B cell (primary cell): ENCODE results near the gene PAN3. TPM values are rescaled to one million over a fixed set of nuclear protein-coding genes. Genes with fewer than 3 reads are reported as not detected.

Experiments
- ATAC-seq: fragments of 200-7000 bp; cut with Tn5 transposase; one replicate; pipeline ENCODE4 v1.10.0; 2021; ENCODE audit warnings: low read depth, mild to moderate bottlenecking, moderate number of reproducible peaks, moderate library complexity
- CTCF ChIA-PET: fragments of 350-600 bp; sonication (Branson Sonifier 250); formaldehyde crosslinking; loops from one replicate; lab custom pipeline; 2021; ENCODE audit warnings: antibody characterized with exemption, inconsistent platforms; lab: Charles Lee
- POLR2A ChIA-PET: fragments of 350-600 bp; sonication (Branson Sonifier 250); formaldehyde crosslinking; loops from one replicate; lab custom pipeline; 2021; ENCODE audit warnings: antibody characterized with exemption; lab: Charles Lee
- DNase-seq: peaks from one replicate; pipeline ENCODE4 v3.0.0; 2013
- H2AFZ ChIP-seq: 2 replicates; pipeline ENCODE4 v1.6.1; 2012; ENCODE audit warnings: mild to moderate bottlenecking, low read depth, low read length; ENCODE audit not compliant: insufficient read depth, poor library complexity, severe bottlenecking
- H3K27ac ChIP-seq, 2 donors: 1 replicate in 1 of 2; 2 replicates in 1 of 2; pipeline ENCODE4 v1.5.1; 2012 to 2013; ENCODE audit warnings: low read length in 2 of 2, mild to moderate bottlenecking in 2 of 2, moderate library complexity in 1 of 2
- H3K27me3 ChIP-seq, 4 experiments: fragments of 200-600 bp in 1 of 4; sonication (generic) in 1 of 4; replicated peaks in 1 of 4; 1 replicate in 2 of 4; 2 replicates in 2 of 4; pipeline versions ENCODE4 v1.6.1 to v1.7.0; 2013 to 2016; ENCODE audit warnings: low read length in 3 of 4, mild to moderate bottlenecking in 2 of 4, mixed read lengths in 1 of 4, moderate library complexity in 1 of 4; ENCODE audit not compliant: insufficient read depth in 4 of 4, control insufficient read depth in 3 of 4; ENCODE audit errors: control extremely low read depth in 1 of 4
- H3K36me3 ChIP-seq, 2 experiments: replicated peaks in 1 of 2; 1 replicate in 1 of 2; 2 replicates in 1 of 2; pipeline versions ENCODE4 v1.6.1 to v1.7.1; 2013; ENCODE audit warnings: low read length in 1 of 2; ENCODE audit not compliant: insufficient read depth in 2 of 2, control insufficient read depth in 1 of 2; ENCODE audit errors: control extremely low read depth in 1 of 2, extremely low read depth in 1 of 2
- H3K4me1 ChIP-seq, 2 donors: fragments of 200-600 bp in 1 of 2; sonication (generic) in 1 of 2; 1 replicate in 1 of 2; 2 replicates in 1 of 2; pipeline versions ENCODE4 v1.5.1 to v1.6.1; 2013 to 2017; ENCODE audit warnings: low read length in 2 of 2; ENCODE audit not compliant: control insufficient read depth in 2 of 2, insufficient read depth in 2 of 2
- H3K4me2 ChIP-seq: replicated peaks from 2 replicates; pipeline ENCODE3; 2012; ENCODE audit warnings: mild to moderate bottlenecking, low read depth, low read length; ENCODE audit not compliant: poor library complexity, severe bottlenecking
- H3K4me3 ChIP-seq, 5 experiments: fragments of 200-600 bp in 1 of 5; sonication (generic) in 1 of 5; 1 replicate in 3 of 5; 2 replicates in 2 of 5; pipeline versions ENCODE4 v1.5.1 to v1.7.0; 2011 to 2016; ENCODE audit warnings: low read length in 4 of 5, mild to moderate bottlenecking in 4 of 5, low read depth in 2 of 5, control low read depth in 1 of 5, moderate library complexity in 1 of 5; ENCODE audit not compliant: insufficient read depth in 1 of 5; ENCODE audit errors: control extremely low read depth in 1 of 5, extremely low read depth in 1 of 5
- H3K79me2 ChIP-seq: fragments of 200-600 bp; sonication (generic); one replicate; pipeline ENCODE4 v1.6.0; 2016; ENCODE audit warnings: low read length; ENCODE audit not compliant: control insufficient read depth, insufficient read depth
- H3K9ac ChIP-seq: fragments of 200-600 bp; sonication (generic); 2 replicates; pipeline ENCODE4 v1.6.1; 2017; ENCODE audit warnings: mild to moderate bottlenecking, low read length, moderate library complexity
- H3K9me3 ChIP-seq, 3 donors: one replicate each; pipeline versions ENCODE4 v1.6.1 to v1.7.1; 2013; ENCODE audit warnings: low read length in 2 of 3; ENCODE audit not compliant: control insufficient read depth in 2 of 3, insufficient read depth in 1 of 3; ENCODE audit errors: control extremely low read depth in 1 of 3
- H4K20me1 ChIP-seq: 2 replicates; pipeline ENCODE4 v1.6.0; 2012; ENCODE audit warnings: mild to moderate bottlenecking, low read length; ENCODE audit not compliant: insufficient read depth, control insufficient read depth, poor library complexity, severe bottlenecking
- H3K27ac Mint-ChIP-seq: one replicate; pipeline ENCODE4 v1.8.0; 2021; ENCODE audit warnings: mixed read lengths
- H3K27me3 Mint-ChIP-seq: one replicate; pipeline ENCODE4 v1.8.0; 2021; ENCODE audit warnings: mixed read lengths
- H3K4me1 Mint-ChIP-seq: one replicate; pipeline ENCODE4 v1.8.0; 2021; ENCODE audit warnings: mixed read lengths
- H3K4me3 Mint-ChIP-seq: one replicate; pipeline ENCODE4 v1.8.0; 2021; ENCODE audit warnings: mixed read lengths
- H3K9me3 Mint-ChIP-seq: one replicate; pipeline ENCODE4 v1.8.0; 2022; ENCODE audit warnings: mixed read lengths; ENCODE audit not compliant: insufficient read depth
- CTCF ChIP-seq: fragments of 200-600 bp; IDR thresholded peaks from one replicate; pipeline ENCODE4 v1.8.0; 2022; ENCODE audit warnings: antibody characterized with exemption, mild to moderate bottlenecking
- EZH2 ChIP-seq: IDR thresholded peaks from 2 replicates; pipeline ENCODE4 v1.6.1; 2012; ENCODE audit warnings: borderline replicate concordance, low read depth, mild to moderate bottlenecking, moderate library complexity, low read length; ENCODE audit not compliant: insufficient read depth, poor library complexity, severe bottlenecking
- WGBS: methylation state at CpG from one replicate; pipeline ENCODE4 v1.1.5; 2013; ENCODE audit warnings: missing lambda C conversion rate; ENCODE audit not compliant: insufficient coverage; 5-methylcytosine and 5-hydroxymethylcytosine counted together
- intact Hi-C: fragments of 100-400 bp; cut with micrococcal nuclease; formaldehyde crosslinking; loops from one replicate; pipeline ENCODE4 v1.10.0; 2022
- polyA plus RNA-seq: library from polyadenylated mRNA; depleted of rRNA; stranded (reverse); fragments of >200 nt; gene quantifications from 2 replicates; pipeline ENCODE4 v1.2.3, GENCODE V29; 2012
- total RNA-seq, 2 donors: library from RNA; stranded (reverse); fragments of 120-200 nt in 1 of 2; gene quantifications; 1 replicate in 1 of 2; 2 replicates in 1 of 2; pipeline versions ENCODE4 v1.2.3 to v1.2.4, GENCODE V29; 2013 to 2022

PAN3 gene
- total and polyA plus RNA-seq, 2 donors (not counting 1 experiment from before 2014, with no cell fraction given) = 23.4 to 117 TPM

GRCh38 chr13:28338006-28338574, 199.7 kb downstream of the PAN3 start:
- intact Hi-C loops = no loop called here
- Histone ChIP-seq H3K27ac (no peak overlapping the region), H3K4me1 (no peaks in the 10 kb centered on the region), H3K4me2 (no peak overlapping the region), H3K79me2 (no peaks in the 10 kb centered on the region), H3K36me3 (peaks cover 0 to 6% of the 10 kb centered on the region in 2 experiments), H2AFZ (no peak overlapping the region), H4K20me1 (no peaks in the 10 kb centered on the region), H3K27me3 (no peaks in the 10 kb centered on the region), H3K4me3 (no peak overlapping the region), H3K9me3 (no peaks in the 10 kb centered on the region), H3K9ac (no peak overlapping the region)
- POLR2A ChIA-PET = no interaction called here
- no peak for ATAC-seq
- H3K27me3 Mint-ChIP-seq = no peaks in the 10 kb centered on the region
- no peak overlapping the region for H3K27ac Mint-ChIP-seq
- H3K9me3 Mint-ChIP-seq = no peaks in the 10 kb centered on the region
- TF ChIP-seq CTCF = no peak
- no peak for TF ChIP-seq EZH2
- WGBS = 84% methylated on average over 2 of the region's 4 CpGs
- H3K4me3 Mint-ChIP-seq = no peak overlapping the region
- no peaks in the 10 kb centered on the region for H3K4me1 Mint-ChIP-seq
- no peak for DNase-seq
- CTCF ChIA-PET = interaction anchor here (1.3 to 1.4 kb wide), 2 partner anchors 9 to 13 kb away, joined by 3 to 6 read pairs; no protein-coding TSS in a partner anchor

GRCh38 chr13:28338742-28339141, 200.4 kb downstream of the PAN3 start:
- peaks cover 0 to 4% of the 10 kb centered on the region in 2 experiments for H3K36me3 ChIP-seq
- Mint-ChIP-seq H3K27ac (no peak overlapping the region), H3K4me1 (no peaks in the 10 kb centered on the region), H3K27me3 (no peaks in the 10 kb centered on the region), H3K4me3 (no peak overlapping the region), H3K9me3 (no peaks in the 10 kb centered on the region)
- no peak overlapping the region for H2AFZ ChIP-seq
- no peak overlapping the region for H3K27ac ChIP-seq
- CTCF ChIA-PET = interaction anchor here (1.3 kb wide), 1 partner anchor 10 kb away, joined by 3 read pairs; no protein-coding TSS in a partner anchor
- no peak for DNase-seq
- no peaks in the 10 kb centered on the region for H3K4me1 ChIP-seq
- H3K4me3 ChIP-seq = no peak overlapping the region
- no peaks in the 10 kb centered on the region for H3K9me3 ChIP-seq
- ATAC-seq = no peak
- TF ChIP-seq CTCF (no peak), EZH2 (no peak)
- WGBS = 98% methylated on average over 5 of the region's 6 CpGs
- H3K9ac ChIP-seq = no peak overlapping the region
- POLR2A ChIA-PET = no interaction called here
- H3K4me2 ChIP-seq = no peak overlapping the region
- H3K27me3 ChIP-seq = no peaks in the 10 kb centered on the region
- H3K79me2 ChIP-seq = no peaks in the 10 kb centered on the region
- H4K20me1 ChIP-seq = no peaks in the 10 kb centered on the region
- intact Hi-C loops = no loop called here
